NCI-H2227 treated with DMSO at 0.1 percent for 48 hours (cell line): Measurements from ENCODE around the gene DMAC2.
"Not testable (repeated sequence)": the region's sequence is repeated elsewhere in the genome, so short reads cannot be mapped to it uniquely, and the experiment has no call there.

Source experiments
- DNase-seq: peaks from one replicate; lab custom pipeline; 2025; lab: John Stamatoyannopoulos, UW

The DMAC2 gene

GRCh38 chr19:41422456-41422855 is 17.3 kb downstream of the DMAC2 start:
- no peak for DNase-seq

DNA sequence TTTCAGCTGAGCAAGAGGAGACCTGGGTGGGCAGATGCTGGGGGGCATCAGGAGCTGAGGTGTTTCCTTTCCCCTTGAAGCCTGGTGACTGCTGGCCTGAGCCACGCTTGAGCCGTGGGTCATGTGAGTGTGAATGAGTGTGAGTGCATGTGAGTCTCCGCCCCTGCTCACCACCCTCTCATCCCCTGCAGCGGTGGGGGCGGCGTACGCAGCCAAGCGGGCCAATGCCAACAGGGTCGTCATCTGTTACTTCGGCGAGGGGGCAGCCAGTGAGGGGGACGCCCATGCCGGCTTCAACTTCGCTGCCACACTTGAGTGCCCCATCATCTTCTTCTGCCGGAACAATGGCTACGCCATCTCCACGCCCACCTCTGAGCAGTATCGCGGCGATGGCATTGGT is 17.7 kb downstream of the DMAC2 start:
- DNase-seq, result no peak

DNA sequence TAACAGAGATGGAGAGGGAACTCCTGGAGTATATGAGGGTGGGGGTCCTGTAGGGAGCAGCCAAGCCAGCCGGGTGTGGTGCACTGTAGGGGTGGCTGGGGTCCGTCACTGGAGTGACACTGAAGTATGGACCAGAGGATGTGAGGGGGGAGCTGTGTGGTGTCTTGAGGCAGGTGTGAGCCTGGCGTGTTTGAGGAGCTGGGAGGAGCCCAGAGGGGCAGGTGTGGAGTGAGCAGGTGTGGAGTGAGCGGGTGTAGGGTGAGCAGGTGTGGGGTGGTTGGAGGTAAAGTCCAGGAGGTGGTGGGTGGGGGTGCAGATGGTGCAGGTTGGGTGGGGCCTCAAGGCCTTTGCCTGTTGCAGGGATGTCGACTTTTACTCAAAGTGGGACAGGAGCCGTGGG is 18.4 kb downstream of the DMAC2 start:
- DNase-seq, result no peak

DNA sequence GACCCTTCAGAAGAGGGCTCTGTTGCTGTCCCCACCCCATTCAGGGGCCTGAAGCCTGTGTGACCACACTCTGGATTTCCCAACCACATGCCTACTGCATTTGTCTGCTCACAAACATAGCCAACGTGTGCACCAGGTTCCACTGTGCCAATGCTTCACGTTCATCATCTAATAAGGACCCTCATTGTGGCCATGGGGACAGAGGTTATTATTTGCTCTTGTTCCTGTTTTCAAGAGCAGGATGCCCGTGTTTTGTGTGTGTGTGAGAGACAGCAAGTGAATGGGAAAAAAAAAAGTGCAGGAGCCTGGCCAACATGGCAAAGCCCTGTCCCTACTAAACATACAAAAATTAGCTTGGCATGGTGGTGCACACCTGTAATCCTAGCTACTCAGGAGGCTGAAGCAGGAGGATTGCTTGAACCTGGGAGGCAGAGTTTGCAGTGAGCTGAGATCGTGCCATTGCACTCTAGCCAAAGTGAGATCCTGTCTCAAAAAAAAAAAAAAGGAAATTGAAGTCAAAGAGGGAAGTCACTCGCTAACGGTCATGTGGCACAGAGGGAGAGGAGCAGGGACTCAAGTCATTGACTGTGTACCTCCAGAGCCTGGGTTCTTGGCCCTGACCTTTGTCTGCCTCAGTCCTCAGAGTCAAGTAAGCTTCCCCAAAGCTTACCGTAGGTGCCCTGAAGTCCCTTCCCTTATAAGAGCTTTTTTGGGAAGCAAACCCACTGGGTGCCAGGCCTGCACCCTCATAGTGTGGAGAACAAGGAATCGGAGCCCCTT is 19.4 kb downstream of the DMAC2 start:
- DNase-seq, result no peak

DNA sequence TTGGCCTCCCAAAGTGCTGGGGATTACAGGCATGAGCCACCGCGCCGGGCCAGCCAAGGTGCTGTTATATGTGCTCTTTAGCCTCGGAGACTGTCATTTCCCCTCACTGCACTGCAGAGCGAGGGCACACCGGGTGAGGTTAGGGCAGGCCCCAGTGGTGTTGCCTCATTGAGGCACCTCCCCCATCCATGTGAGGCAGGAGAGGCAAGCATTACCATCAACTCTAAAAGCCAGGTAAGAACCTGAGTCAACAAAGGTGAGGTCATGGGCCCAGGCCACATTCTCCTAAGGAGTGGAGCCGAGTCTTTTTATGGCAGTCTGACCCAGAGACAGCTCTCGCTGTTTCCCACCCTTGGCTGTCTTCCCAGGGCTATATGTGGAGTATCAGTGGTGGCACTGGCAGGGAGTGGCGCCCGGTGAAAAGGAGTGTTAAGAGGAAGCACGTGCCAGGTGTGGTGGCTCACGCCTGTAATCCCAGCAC is 23.5 kb downstream of the DMAC2 start:
- no peak for DNase-seq

DNA sequence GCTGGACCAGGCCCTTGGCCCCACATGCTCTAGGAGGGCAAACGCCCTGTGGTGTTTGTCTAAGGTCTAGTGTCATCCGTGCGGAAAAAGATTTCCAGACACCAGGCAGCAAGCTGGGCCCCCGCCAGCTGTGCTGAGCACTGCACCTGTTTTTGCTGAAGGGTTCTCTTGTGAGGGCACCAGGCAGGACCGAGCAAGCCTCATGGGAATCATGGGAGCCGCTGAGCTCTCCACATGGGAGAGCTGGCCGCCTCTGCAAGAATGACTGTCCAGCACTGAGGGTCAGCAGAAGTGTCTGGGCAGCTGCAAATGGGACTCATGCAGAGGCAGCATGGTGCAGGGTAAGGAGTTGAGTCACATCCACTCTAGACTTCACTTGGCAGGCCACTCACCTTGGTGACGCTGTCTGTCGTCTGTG is 24.5 kb downstream of the DMAC2 start:
- DNase-seq, result no peak

GRCh38 chr19:41414461-41414860 is 25.3 kb downstream of the DMAC2 start:
- DNase-seq, result no peak

GRCh38 chr19:41413947-41414346 is 25.8 kb downstream of the DMAC2 start:
- DNase-seq, result no peak

- DNase-seq, result no peak
Observed at GRCh38 chr19:41412953-41413352, 26.8 kb downstream of the DMAC2 start.

DNA sequence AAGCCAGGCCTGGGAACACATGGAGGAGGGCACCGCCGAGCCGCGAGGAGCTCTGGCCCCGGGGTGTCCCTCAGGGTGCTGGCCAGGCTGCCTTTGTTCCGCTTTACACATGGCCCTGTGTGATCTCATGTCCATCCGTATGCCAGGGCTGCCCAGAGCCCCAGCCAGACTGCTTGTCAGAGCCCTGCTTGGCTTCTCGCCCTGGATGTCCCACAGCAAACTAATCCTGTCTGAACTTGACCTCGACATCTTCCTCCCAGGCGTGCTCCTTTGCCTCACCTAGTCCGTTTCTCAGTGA is 27.8 kb downstream of the DMAC2 start:
- DNase-seq, result no peak

- DNase-seq, result no peak
Observed at GRCh38 chr19:41411100-41411967, 28.4 kb downstream of the DMAC2 start.

DNA sequence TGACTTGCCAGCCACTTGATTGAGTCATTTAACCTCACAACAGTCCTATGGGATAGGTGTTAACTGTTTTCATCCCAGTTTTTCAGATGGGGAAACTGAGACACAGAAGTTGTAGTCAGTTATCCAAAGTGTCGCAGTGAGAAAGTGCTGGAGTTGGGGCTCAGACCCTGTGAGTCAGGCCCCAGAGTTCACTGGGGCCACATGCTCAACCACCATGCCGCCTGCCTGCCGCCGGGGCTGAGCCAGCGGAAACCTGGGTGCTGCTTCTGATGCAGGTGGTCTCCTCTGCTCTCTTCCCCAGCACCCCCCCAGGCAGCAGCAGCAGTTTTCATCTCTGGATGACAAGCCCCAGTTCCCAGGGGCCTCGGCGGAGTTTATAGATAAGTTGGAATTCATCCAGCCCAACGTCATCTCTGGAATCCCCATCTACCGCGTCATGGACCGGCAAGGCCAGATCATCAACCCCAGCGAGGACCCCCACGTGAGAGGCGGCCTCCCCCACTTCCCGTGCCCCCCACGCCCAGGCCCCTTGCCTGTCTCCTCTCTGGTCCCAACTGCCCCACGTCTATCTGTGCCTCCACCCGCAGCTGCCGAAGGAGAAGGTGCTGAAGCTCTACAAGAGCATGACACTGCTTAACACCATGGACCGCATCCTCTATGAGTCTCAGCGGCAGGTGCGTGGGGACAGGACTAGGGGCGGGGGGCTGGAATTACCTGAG is 29.2 kb downstream of the DMAC2 start:
- DNase-seq, result no peak

DNA sequence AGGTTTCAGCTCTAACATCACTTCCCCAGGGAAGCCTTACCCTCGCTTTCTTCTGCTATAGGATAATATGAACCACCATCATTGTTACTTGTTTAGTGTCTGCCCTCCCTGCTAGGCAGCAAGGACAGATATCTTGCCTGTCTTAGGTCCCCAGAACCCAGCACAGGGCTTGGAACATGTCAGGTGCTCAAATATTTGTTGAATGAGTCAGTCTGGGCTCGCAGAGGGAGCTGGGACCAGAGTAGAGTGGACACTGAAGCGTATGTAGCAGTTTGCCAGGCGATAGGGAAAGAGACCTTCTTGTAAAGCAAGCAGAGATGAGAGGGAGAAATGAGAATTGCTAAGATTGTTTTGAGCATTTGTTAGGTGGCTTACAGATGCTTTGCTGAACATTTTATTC is 30.4 kb downstream of the DMAC2 start:
- DNase-seq, result no peak

DNA sequence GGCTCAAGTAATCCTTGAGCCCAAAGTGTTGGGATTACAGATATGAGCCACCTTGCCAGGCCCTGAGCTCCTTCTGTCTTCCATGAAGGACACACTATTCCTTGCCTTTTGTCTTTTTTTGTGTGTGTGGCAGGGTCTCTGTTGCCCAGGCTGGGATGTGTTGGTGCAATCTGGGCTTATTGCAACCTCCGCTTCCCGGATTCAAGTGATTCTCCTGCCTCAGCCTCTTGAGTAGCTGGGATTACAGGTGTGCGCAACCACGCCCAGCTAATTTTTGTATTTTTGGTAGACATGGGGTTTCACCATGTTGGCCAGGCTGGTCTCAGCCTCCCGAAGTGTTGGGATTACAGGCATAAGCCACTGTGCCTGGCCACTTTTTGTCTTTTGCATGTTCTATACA is 30.9 kb downstream of the DMAC2 start:
- not testable (repeated sequence) for DNase-seq

DNA sequence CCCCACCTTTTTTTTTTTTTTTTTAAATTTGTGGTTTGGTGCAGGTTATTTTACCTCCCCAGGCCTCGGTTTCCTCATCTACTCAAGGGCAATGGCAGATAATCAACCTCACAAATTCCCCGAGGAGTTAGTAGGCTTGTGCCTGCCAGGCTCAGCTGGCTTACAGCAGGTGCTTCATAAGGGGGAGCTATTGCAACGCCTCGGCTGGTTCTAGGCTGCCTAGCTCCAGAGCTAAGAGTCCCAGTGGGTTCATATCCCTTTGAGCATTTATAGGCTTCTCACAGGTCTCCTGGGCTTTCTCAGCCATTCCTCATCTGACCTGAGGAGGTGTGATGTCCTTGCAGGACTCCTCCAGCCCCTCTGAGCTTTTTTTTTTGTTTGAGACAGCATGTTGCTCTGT is 31.5 kb downstream of the DMAC2 start:
- no peak for DNase-seq

DNA sequence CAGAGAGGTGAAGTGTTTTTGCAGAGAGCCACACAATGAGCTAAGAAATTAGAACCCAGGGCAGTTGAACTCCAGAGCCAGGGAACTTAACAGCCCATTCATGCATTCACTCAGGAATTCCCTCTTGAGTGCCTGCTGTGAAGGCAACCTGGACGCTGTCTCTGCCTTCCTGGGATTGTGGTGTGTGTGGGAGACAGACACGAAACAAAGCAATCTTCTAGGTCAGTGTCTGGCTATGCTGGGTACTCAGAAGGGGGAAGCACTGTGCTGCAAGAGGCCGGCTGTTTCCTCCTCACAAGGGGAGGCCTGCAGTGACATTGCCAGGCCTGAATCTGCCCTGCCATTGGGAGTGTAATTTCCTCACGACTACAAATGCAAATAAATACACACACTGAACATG is 32.4 kb downstream of the DMAC2 start:
- DNase-seq, result no peak

DNA sequence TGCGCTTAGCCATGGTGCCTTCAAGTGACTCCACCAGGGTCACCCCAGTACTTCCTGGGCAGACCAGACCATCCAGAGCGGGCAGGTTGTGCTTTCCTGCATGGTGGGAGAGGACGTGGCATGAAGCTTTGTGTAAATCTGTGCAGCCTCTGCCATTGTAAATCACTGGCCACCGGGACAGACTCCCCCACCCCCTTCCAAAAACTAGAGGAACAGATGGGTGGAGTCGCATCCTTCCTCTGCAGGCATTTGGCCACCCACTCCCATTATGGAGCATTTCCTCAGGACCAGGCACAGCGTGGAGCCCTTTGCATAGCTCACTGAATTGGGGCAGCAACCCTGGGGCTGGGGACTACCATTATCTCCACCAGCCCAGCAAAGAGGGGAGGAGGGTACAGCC is 33.9 kb downstream of the DMAC2 start:
- no peak for DNase-seq

GRCh38 chr19:41403181-41403970 is 36.3 kb downstream of the DMAC2 start:
- no peak for DNase-seq

GRCh38 chr19:41402010-41402409 is 37.7 kb downstream of the DMAC2 start:
- DNase-seq, result no peak

DNA sequence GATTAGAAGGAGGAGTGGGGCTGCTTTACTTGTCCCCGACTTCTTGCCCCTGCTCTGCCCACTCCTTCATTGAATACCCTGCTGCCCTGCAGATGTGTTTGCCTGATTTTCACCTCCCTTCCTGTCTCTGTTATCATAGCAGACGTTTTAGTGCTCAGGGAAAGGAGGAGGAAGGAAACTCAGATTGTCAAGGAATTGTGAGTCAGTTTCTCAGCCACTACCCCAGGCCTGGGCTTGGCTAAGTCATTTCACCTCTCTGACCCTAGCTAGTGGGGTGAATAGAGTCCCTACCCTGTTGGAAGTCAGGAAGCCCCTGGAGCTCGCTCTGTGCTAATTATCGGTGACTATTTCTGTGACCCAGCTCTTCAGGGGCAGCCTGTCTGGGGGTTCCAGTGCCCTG is 38.2 kb downstream of the DMAC2 start:
- no peak for DNase-seq

DNA sequence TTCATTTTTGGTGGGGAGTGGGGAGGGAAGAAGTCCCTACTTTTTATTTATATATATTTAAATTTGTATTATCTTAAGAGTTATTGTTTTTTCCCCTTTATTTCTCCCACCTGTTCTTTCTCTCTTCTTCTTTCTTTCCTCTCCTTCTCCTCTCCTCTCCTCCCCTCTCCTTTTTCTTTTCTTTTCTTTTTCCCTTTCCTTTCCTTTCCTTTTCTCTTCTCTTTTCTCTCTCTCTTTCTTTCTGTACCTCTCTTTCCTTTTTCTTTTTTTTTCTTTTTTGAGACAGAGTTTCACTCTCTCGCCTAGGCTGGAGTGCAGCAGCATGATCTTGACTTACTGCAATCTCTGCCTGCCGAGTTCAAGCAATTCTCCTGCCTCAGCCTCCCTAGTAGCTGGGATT is 40.2 kb downstream of the DMAC2 start:
- DNase-seq, result no peak

- no peak for DNase-seq
Observed at GRCh38 chr19:41399091-41399490, 40.6 kb downstream of the DMAC2 start.
